GM18867 (cell line): ENCODE results near the gene MAML3.

Experiments
- ATAC-seq: cut with Tn5 transposase; IDR thresholded peaks from one replicate; pipeline ENCODE4 v1.9.1; 2021; ENCODE audit warnings: mild to moderate bottlenecking, moderate library complexity; ENCODE audit not compliant: unreplicated experiment

The MAML3 gene

GRCh38 chr4:139934708-139935195 is 219.2 kb downstream of the MAML3 start:
- ATAC-seq = no peak

GRCh38 chr4:139934057-139934707 is 219.8 kb downstream of the MAML3 start:
- ATAC-seq = no peak

GRCh38 chr4:139933541-139933940 is 220.4 kb downstream of the MAML3 start:
- ATAC-seq = no peak

- no peak for ATAC-seq
Measured at GRCh38 chr4:139933104-139933503, 220.9 kb downstream of the MAML3 start.

- ATAC-seq = no peak
Measured at GRCh38 chr4:139924782-139925181, 229.2 kb downstream of the MAML3 start.

GRCh38 chr4:139922406-139923024 is 231.5 kb downstream of the MAML3 start:
- ATAC-seq = no peak

GRCh38 chr4:139921429-139922184 is 232.4 kb downstream of the MAML3 start:
- ATAC-seq = no peak

- ATAC-seq = no peak
Measured at GRCh38 chr4:139920486-139921002, 233.4 kb downstream of the MAML3 start.

- no peak for ATAC-seq
Measured at GRCh38 chr4:139919521-139919920, 234.5 kb downstream of the MAML3 start.

- ATAC-seq = no peak
Measured at GRCh38 chr4:139919004-139919403, 235.0 kb downstream of the MAML3 start.

GRCh38 chr4:139918591-139918990 is 235.4 kb downstream of the MAML3 start:
- ATAC-seq = no peak

- no peak for ATAC-seq
Measured at GRCh38 chr4:139917896-139918295, 236.1 kb downstream of the MAML3 start.

GRCh38 chr4:139916041-139916440 is 237.9 kb downstream of the MAML3 start:
- no peak for ATAC-seq

GRCh38 chr4:139915037-139915436 is 238.9 kb downstream of the MAML3 start:
- no peak for ATAC-seq

GRCh38 chr4:139913995-139914598 is 239.9 kb downstream of the MAML3 start:
- ATAC-seq = no peak

- no peak for ATAC-seq
Measured at GRCh38 chr4:139913398-139913990, 240.5 kb downstream of the MAML3 start.

- ATAC-seq = no peak
Measured at GRCh38 chr4:139912445-139912844, 241.5 kb downstream of the MAML3 start.

- no peak for ATAC-seq
Measured at GRCh38 chr4:139910106-139910505, 243.9 kb downstream of the MAML3 start.

- ATAC-seq = no peak
Measured at GRCh38 chr4:139908636-139909437, 245.1 kb downstream of the MAML3 start.
